T-helper 22 cell (primary cell): ENCODE results near the gene ITGB2.
A peak's percentile ranks its signal among the peaks of the same experiment; 100 is the strongest.

Experiments
- DNase-seq: peaks from one replicate; pipeline ENCODE4 v3.0.0-alpha.2; 2020; ENCODE audit warnings: low read depth

Gene ITGB2

GRCh38 chr21:44846485-44847260 is 74.0 kb downstream of the ITGB2 start:
- DNase-seq: no peak

- no peak for DNase-seq
Measured at GRCh38 chr21:44846224-44846484, 74.5 kb downstream of the ITGB2 start.

GRCh38 chr21:44845418-44846223 is 75.1 kb downstream of the ITGB2 start:
- DNase-seq: peak; percentile 23

- DNase-seq: no peak
Measured at GRCh38 chr21:44844256-44844655, 76.4 kb downstream of the ITGB2 start.

GRCh38 chr21:44842721-44843445 is 77.8 kb downstream of the ITGB2 start:
- no peak for DNase-seq

GRCh38 chr21:44842087-44842486 is 78.6 kb downstream of the ITGB2 start:
- no peak for DNase-seq

- no peak for DNase-seq
Measured at GRCh38 chr21:44840771-44841170, 79.9 kb downstream of the ITGB2 start.

GRCh38 chr21:44838951-44839350 is 81.7 kb downstream of the ITGB2 start:
- no peak for DNase-seq

- no peak for DNase-seq
Measured at GRCh38 chr21:44838039-44838895, 82.4 kb downstream of the ITGB2 start.

- DNase-seq: no peak
Measured at GRCh38 chr21:44837537-44837936, 83.2 kb downstream of the ITGB2 start.

GRCh38 chr21:44836666-44837471 is 83.8 kb downstream of the ITGB2 start:
- no peak for DNase-seq

GRCh38 chr21:44836349-44836665 is 84.4 kb downstream of the ITGB2 start:
- DNase-seq: no peak
